Measurements from ENCODE around the gene DIS3L2. TPM values are rescaled to one million over a fixed set of nuclear protein-coding genes. Genes with fewer than 3 reads are reported as not detected.

Gene DIS3L2
- total and polyA plus RNA-seq, 2 of the 8 experiments (the other 6 are each of a cell fraction or from before 2014, with no cell fraction given): 11.5 to 21.6 TPM

GRCh38 chr2:232275670-232276069 is 314.2 kb downstream of the DIS3L2 start:
- Histone ChIP-seq H3K4me2 (ENCODE audit: insufficient read depth in 1 of 2, low read depth in 2 of 2, low read length in 2 of 2) (no peak overlapping the region), H3K79me2 (ENCODE audit: control insufficient read depth in 1 of 2, insufficient read depth in 2 of 2, low read length in 2 of 2) (no peaks in the 10 kb centered on the region), H2BK120ac (replicated peaks; ENCODE audit: low read depth, low read length) (no peak overlapping the region), H2BK20ac (ENCODE audit: low read length) (no peak overlapping the region), H4K20me1 (replicated peaks in 1 of 2; ENCODE audit: control insufficient read depth in 1 of 2, insufficient read depth in 2 of 2, low read length in 2 of 2) (peaks cover 0 to 1% of the 10 kb centered on the region in 2 experiments), H2AK5ac (ENCODE audit: low read depth, low read length) (no peak overlapping the region), H3K9me3 (ENCODE audit: insufficient read depth in 2 of 2, low read depth in 1 of 2, low read length in 1 of 2) (no peaks in the 10 kb centered on the region), H2BK15ac (ENCODE audit: low read length) (no peak overlapping the region), H4K91ac (replicated peaks; ENCODE audit: insufficient read length, low read length) (no peak overlapping the region), H3K4me3 (ENCODE audit: extremely low read depth in 1 of 4, insufficient read depth in 2 of 4, low read depth in 3 of 4, low read length in 4 of 4) (no peak overlapping the region), H3K14ac (ENCODE audit: insufficient read length) (no peak overlapping the region), H2BK5ac (ENCODE audit: low read depth, low read length) (no peak overlapping the region), H3K27me3 (replicated peaks in 1 of 4; ENCODE audit: control insufficient read depth in 3 of 4, extremely low read depth in 1 of 4, insufficient read depth in 3 of 4, low read length in 3 of 4) (no peaks in the 10 kb centered on the region), H3K79me1 (ENCODE audit: low read depth, low read length) (no peaks in the 10 kb centered on the region; the same call in 1 of the 2 replicates), H3K23ac (ENCODE audit: insufficient read length) (no peak overlapping the region), H3K4ac (replicated peaks; ENCODE audit: insufficient read length, low read depth, low read length) (no peak overlapping the region), H4K5ac (ENCODE audit: insufficient read length, low read depth, low read length) (no peak overlapping the region), H3K9ac (replicated peaks in 1 of 4; ENCODE audit: extremely low read depth in 1 of 4, low read depth in 3 of 4, low read length in 3 of 4) (no peak overlapping the region), H3K36me3 (ENCODE audit: control insufficient read depth in 2 of 4, insufficient read depth in 4 of 4, low read length in 3 of 4) (no peaks in the 10 kb centered on the region), H2AFZ (ENCODE audit: low read length) (no peak overlapping the region), H3K23me2 (ENCODE audit: low read depth, low read length) (no peaks in the 10 kb centered on the region), H3K4me1 (replicated peaks in 1 of 4; ENCODE audit: control insufficient read depth in 3 of 4, insufficient read depth in 4 of 4, low read length in 3 of 4) (peaks cover 7 to 12% (median 11%) of the 10 kb centered on the region in 4 experiments; a peak in 6 of 7 replicates), H3K27ac (ENCODE audit: low read depth, low read length) (no peak overlapping the region), H2BK12ac (ENCODE audit: low read depth, low read length) (no peak overlapping the region), H4K8ac (ENCODE audit: extremely low read depth, insufficient read depth, low read length) (no peak overlapping the region), H3K56ac (replicated peaks; ENCODE audit: insufficient read length, low read depth, low read length) (no peak overlapping the region), H3K18ac (ENCODE audit: extremely low read depth, low read length) (no peak overlapping the region)
- 90% methylated on average over 5 of the region's 5 CpGs; no CpG with 5 or more reads in 1 of the 2 experiments for WGBS, 2 experiments (ENCODE audit: extremely low coverage in 1 of 2, insufficient coverage in 1 of 2, insufficient read length in 1 of 2, insufficient replicate concordance in 2 of 2, low coverage in 1 of 2, low lambda C conversion rate in 2 of 2, missing lambda C conversion rate in 1 of 2)
- no peak for TF ChIP-seq KDM1A (IDR thresholded peaks at IDR 0.05; ENCODE audit: borderline replicate concordance, low read length)
- no peak for TF ChIP-seq EGR1 (IDR thresholded peaks at IDR 0.05; ENCODE audit: borderline replicate concordance, low read depth, low read length)
- TF ChIP-seq RBBP5 (IDR thresholded peaks at IDR 0.05; ENCODE audit: borderline replicate concordance, low read depth, low read length): no peak
- no peak for TF ChIP-seq POU5F1 (IDR thresholded peaks at IDR 0.05; ENCODE audit: low read depth, low read length)
- TF ChIP-seq BRCA1 (IDR thresholded peaks at IDR 0.05; ENCODE audit: low read depth, low read length): no peak
- TF ChIP-seq SP2 (IDR thresholded peaks at IDR 0.05; ENCODE audit: low read length): no peak
- TF ChIP-seq, protein P1, sequence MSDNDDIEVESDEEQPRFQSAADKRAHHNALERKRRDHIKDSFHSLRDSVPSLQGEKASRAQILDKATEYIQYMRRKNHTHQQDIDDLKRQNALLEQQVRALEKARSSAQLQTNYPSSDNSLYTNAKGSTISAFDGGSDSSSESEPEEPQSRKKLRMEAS (IDR thresholded peaks at IDR 0.05): no peak
- TF ChIP-seq POLR2AphosphoS5 (IDR thresholded peaks at IDR 0.05; ENCODE audit: low read depth, low read length): no peak
- TF ChIP-seq CREB1 (IDR thresholded peaks at IDR 0.05): no peak
- TF ChIP-seq, protein P2, sequence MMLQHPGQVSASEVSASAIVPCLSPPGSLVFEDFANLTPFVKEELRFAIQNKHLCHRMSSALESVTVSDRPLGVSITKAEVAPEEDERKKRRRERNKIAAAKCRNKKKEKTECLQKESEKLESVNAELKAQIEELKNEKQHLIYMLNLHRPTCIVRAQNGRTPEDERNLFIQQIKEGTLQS (IDR thresholded peaks at IDR 0.05; ENCODE audit: insufficient read depth, low read depth, low read length): no peak
- no peak for TF ChIP-seq MAFK (IDR thresholded peaks at IDR 0.05; ENCODE audit: low read depth, low read length)
- CTCF ChIA-PET (ENCODE audit: partially characterized antibody): interaction anchor here (0.8 to 6.4 kb wide), 11 partner anchors 8 to 246 kb away, joined by 3 to 47 read pairs (median 3); no protein-coding TSS in a partner anchor
- POLR2A ChIA-PET (ENCODE audit: partially characterized antibody): no interaction called here
- FAIRE-seq: no peak
- no peak for DNase-seq (ENCODE audit: low read depth in 1 of 2, low spot score in 2 of 2)

Measured in H1 (cell line).